HG02642 (cell line): ENCODE results near the gene CHCHD10.

Source experiments
- ATAC-seq: cut with Tn5 transposase; IDR thresholded peaks from one replicate; pipeline ENCODE4 v1.9.1; 2021; ENCODE audit warnings: mild to moderate bottlenecking; ENCODE audit not compliant: unreplicated experiment, poor library complexity

Gene CHCHD10

DNA sequence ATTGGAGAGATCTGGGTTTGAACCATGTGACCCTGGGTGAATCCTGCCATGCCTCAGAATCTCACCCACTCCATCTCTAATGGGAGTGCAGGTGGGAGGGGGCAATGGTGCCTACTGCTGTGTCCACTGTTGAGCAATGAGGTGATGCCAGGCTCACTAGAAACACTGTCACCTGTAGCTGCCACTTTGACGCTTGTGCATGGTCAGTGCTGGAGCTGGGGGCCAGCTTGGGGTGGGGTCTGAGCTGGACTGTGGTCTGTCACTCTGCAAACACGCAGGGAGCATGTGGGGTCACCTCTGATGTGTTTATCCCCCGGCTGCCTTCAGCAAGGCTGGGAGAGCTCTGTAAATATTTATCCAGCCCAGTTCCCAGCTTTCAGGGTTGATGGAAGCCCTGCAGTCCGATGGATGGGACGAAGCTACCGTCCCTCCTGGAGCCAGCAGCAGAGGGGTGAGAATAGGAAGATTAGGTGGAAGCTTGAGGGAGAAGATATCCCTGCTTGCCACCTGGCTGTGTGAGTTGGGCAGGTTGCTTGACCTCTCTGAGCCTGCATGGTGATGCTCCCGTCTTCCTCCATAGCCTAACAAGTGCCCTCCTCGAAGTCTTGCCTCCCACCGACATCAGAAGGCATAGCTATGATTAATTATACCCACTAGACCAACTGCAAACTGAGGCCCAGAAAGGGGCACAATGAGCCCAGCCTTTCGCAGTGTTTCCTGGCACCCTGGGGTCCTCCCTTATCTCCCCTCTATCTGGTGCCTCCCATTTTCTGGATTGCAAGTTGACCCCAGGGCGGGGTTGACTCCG lies 6.5 kb upstream of the CHCHD10 start:
- no peak for ATAC-seq

DNA sequence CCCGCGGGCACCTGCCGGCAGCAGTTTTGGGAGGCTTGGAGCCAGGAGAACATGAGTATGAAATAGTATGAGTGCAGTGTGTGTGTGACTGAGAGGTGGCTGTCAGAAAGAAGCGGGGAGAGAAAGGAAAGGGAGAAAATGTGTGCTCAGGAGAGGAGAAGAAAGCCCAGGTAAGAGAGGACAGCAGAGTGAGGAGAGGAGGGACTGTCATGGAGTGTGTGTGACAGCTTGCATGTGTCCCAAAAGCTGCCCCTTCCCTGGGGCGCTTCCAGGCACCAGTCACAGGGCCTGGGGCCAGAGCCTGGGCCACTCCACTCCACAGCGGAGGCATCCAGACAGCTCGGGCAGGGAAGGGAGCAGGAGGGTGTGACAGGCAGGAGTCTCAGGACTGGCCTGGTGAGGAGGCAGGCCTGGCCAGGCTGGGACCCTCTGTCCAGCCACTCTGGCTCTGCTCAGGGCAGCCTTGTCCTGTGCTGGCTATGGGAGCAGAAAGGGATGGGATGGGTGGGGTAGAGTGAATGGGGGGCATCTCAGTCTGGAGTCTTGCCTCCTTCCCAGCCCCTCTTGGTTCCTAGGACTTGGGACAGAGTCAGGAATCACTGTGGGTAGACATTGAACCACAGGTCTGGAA lies 5.8 kb upstream of the CHCHD10 start:
- no peak for ATAC-seq

DNA sequence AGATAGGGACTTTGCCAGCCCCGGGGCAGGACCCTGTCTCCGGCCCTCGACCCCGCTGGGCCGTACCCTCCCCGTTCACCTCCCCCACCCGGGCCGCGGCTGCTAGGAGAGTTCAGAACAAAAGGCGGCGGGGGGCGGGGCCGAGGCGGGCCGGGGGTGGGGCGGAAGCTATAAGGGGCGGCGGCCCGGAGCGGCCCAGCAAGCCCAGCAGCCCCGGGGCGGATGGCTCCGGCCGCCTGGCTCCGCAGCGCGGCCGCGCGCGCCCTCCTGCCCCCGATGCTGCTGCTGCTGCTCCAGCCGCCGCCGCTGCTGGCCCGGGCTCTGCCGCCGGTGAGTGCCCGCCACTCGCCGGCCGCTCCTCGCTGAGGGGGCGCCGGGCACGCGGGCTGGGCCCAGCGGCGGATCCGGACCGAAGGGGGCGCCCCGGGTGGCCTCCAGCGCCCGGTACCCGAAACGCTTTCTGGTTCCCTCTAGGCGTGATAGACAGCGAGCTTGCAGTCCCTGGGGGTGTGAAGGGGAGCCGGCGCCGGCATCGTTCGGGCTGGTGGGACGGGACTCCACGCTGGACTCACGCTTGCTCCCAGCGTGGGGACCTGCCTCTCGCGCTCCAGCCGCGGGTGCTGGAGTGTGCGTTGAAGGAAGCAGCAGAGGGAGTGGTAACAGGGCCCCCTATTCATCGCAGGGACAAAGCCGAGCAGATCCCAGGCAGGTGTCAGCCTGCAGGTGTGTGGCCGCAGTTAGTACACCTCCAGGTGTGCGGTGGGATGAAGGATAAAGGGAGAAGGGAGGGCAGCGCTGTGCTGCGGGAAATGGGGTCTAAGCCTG lies 5.1 kb upstream of the CHCHD10 start, which contains the start of gene MMP11:
MMP11 (plus strand) TSS at position 201 of the 825 bp plus-strand sequence; CDS start at position 223, 22 bp downstream.
- ATAC-seq = no peak

DNA sequence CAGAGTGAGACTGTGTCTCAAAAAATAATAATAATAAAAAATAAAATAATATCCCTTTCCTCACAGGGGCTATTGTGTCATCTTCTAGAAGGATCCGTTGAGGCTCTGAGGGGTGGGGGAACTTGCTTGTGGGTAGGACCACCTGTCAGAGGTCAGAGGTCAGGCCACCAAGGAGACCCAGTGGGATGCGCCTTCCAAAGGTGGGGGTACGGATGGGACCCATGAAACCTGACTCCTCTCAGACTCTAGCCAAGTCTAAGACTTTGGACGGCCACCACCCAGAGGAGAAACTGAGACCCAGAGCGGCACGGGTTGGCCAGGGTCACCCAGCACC lies 4.5 kb upstream of the CHCHD10 start:
- no peak for ATAC-seq

DNA sequence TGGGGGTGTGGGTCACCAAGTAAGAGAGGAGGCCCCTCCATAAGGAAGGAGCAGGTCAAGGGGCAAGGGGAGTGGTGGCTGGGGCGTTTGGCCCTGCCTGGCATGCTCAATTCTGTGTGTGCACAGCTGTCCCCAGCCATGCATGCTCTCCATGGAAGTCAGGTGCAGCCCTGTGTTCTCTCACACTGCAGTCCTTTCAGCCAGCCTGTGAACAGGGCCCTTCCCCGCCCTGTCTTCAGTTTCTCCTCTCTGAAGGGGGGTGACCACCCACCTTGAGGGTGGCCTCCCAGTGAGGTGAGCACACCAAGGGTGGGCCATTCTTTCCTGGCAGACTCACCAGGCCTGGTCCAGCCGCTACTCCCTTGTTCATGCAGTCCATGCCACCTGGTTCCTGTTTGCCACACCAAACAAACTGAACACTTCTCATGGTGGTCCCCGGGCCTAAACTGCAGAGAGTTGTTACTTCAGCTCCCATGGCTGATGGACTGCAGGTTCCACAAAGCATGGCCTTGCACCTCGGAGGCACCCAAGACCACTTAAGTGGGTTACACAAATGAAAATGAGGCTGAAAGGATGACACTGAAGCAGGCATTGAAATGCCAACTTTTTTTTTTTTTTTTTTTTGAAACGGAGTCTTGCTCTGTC lies 1.7 kb upstream of the CHCHD10 start:
- no peak for ATAC-seq

DNA sequence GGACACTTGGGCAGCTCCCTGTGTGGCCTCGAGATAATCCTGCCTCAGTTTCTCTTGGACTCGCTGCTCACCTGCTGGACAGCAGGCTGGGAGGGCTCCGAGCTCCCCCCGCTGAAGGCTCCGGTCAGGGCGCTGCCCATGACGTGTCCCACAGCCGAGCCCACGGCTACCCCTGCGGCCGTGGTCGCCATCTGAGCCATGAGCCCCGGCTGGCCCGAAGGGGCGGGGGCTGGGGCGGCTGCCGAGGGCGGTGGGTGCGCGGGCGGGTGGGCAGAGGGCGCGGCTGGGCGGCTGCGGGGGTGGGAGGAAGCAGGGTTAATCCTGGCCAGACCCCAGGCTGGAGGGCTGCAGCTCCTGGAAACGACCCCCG lies 484 bp downstream of the CHCHD10 start:
- ATAC-seq = no peak

DNA sequence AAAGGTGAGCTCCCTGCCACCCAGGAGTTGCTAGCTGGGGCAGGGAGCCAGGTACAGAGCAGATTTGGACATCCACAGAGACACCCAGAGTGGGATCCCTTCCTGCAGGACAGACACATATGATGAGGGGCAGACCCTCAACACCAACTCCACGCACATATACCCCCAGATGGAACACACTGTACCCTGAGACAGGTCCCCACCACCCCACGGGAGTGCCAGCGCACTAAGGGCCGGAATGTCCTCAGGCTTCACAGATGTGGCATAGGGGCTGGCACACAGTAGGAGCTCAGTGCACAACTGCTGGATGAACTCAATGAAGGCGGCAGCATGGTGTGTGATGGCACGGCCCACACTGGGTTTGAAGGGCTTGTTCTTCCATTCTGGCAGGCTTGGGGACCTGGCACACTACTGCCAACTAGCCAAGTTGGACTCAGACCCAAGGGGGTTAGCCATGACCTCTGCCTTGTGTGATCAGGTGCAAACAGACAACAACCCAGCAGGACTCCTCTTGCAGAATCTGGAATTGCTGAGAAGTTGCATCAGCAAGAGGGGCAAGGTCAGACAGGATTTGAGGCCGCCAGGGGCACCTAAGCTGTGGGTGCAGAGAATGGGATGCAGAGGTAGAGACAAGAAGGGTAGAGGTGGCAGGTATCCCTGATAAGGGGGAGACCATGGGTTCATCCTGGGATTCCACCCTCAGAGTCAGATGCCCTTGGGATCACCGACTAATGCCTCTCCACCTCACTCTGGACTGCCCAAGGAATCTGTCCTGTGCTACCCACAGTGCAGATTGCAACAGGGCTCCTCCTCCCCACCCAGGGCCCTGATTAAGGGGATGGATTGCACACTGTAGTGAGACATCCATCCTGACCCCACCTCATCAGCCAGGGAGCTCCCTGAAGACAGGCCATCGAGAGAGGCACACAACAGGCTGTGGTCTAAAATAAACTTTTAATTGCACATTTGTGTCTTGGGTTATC lies 2.6 kb downstream of the CHCHD10 start:
- ATAC-seq = no peak

DNA sequence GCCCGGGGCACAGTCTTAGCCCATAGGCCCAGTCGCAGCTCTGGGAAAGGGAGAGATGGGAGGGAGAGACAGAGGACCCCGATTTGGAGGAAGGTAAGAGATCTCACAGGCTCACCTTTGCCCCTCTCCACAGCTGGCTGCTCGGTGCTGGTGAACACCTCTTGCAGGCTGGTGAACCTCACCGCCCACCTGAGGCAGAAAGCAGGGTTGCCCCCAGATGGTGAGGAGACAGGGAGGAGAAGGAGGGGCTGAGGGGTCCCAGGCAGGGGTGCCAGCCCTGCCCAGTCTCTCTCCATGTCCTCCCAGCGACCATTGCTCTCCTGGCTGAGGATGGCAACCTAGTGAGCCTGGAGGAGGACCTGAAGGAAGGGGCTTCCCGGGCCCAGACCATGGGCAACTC lies 3.8 kb downstream of the CHCHD10 start:
- no peak for ATAC-seq

DNA sequence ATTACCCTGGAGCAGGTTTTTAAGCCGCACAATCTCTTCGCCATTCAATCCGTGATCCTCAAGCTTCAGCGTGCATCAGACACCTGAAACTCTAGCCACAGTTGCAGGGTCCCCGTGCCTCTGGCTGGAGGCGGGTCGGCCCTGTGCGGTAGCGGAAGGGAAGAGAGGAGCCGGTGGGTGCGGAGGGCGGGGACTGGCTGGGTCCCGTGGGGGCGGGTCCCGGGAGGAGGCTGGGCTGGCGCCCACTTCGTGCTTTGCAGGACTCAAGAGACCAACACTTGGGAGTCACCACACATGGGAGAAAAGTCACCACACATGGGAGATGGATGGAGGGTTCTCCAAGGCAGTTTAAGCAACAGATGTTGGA lies 4.2 kb downstream of the CHCHD10 start:
- ATAC-seq = no peak

DNA sequence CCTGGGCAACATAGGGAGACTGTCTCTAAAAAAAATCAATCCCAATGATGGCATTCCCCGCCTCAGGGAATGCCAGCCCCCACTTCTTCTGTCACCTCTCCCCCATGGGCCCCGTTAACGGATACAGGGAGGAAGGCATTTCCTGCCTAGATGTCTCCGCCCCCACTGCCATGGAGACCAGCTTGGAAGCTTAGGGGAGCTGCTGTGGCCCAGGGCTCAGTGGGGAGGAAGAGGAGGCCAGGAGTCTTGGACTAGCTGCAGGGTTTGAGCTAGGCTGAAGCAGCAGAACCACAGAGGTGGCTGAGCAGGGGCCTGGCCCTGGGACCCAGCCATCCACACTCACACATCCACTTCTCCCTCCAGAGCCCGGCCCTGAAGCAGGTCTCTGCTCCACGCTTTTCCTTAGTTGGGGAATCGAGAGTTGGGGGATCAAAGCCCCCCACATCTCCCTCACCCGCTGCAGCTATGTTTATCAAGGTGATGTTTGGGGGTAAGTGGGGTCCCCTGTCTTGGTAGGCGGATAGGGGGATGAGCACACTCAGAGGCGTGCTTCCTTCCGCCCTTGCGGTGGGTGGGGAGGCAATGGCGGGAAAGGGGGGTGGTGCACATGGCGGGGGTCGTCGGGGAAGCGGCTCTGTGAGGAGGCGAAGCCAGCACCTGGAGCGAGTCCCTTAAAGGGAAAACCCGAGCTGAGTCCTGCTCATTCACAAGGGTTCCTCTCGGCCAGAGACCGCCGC lies 4.8 kb downstream of the CHCHD10 start, which contains the start of gene C22orf15:
C22orf15 (plus strand) TSS at position 149 of the 737 bp plus-strand sequence; CDS start at position 466, 317 bp downstream.
- ATAC-seq = no peak

DNA sequence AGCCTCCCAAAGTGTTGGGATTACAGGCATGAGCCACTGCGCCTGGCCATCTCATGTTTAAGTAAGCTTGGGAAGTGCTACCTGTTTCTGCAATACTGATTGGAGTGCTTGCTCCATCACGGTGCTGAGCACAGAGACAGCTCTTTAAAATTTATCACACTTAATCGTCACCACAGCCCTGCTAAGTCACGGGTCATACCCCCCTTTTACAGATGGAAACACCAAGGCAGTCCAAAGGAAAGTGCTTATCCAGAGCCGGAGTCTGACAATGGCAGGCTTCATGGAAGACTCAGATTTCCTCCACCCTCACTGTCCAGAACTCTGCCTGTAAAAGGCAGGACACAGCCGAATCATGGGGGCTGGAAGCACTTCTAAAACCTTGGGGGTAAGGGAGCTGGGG lies 7.7 kb downstream of the CHCHD10 start:
- ATAC-seq = no peak

DNA sequence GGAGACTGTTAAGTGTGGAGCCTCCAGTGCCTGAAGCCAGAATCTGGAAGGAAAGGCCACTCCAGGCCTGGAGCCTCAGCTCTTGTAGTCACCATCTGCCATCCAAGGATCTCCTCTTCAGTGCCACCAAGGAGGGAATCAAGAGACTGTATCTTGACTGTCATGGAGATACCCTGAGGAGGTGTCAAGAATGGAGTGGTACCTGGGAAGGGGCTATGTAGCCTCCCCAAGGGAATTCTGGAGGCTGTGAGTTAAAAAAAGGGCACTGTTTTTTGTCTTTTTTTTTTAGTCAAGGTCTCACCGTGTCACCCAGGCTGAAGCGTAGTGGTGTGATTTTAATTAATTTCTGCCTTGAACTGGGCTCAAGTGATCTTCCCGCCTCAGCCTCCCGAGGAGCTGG lies 8.2 kb downstream of the CHCHD10 start:
- ATAC-seq = no peak

DNA sequence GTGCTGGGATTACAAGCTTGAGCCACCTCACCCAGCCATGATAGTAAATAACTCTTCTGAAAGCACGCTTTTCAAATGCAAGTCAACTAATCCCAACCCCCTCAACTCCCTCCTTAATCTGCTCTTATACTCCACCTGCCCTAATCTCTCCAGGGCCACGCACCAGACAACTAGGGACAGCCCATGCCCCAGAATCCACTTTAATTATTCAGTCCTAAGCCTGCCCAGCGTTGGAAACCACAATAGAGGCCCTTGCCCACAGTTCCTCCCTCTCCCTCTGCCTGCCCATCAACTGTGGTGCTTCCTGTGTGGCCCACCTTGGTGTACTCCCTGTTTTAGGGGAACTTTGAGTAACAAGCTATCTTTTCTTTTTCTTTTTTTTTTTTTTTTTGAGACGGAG lies 10.9 kb downstream of the CHCHD10 start:
- ATAC-seq = no peak

DNA sequence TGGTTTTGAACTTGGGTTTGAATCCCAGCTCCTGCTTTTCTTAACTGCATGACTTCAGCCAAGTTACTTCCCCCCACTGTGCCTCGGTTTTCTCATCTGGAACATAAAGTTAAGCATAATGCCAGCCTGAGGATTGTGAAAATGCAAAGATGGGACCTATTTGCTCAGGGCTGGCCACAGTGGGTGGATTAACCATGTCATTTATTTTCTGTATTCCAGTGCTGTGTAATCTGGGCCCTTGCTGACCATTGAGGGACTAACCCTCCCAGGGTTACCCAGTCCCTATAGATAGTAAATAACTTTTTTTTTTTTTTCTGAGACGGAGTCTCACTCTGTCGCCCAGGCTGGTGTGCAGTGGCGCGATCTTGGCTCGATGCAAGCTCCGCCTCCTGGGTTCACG lies 12.1 kb downstream of the CHCHD10 start:
- no peak for ATAC-seq

DNA sequence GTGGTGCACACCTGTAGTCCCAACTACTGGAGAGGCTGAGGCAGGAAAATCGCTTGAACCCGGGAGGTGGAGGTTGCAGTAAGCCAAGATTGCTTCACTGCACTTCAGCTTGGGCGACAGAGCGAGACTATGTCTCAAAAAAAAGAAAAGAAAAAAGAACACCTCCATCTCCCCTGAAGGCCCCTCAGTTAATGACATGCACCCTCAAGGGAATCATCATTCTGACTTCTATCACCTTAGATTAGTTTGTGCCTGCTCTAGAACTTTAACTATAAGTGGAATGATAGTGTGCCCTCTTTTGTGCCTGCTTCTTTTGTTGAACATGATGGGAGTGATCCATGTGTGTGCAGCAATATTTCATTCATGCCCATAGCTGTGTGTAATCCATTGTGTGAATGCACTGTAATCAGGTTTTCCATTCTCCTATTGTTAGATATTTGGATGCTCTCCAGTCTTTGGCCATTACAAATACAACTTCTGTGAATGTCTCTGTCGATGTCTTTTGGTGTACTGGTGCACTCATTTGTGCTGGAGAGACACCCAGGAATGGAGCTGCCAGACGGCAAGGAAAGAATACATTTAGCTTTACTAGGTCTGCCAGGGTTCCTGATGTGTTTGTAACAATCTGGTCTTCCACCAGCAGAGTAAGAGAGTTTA lies 12.7 kb downstream of the CHCHD10 start:
- no peak for ATAC-seq

DNA sequence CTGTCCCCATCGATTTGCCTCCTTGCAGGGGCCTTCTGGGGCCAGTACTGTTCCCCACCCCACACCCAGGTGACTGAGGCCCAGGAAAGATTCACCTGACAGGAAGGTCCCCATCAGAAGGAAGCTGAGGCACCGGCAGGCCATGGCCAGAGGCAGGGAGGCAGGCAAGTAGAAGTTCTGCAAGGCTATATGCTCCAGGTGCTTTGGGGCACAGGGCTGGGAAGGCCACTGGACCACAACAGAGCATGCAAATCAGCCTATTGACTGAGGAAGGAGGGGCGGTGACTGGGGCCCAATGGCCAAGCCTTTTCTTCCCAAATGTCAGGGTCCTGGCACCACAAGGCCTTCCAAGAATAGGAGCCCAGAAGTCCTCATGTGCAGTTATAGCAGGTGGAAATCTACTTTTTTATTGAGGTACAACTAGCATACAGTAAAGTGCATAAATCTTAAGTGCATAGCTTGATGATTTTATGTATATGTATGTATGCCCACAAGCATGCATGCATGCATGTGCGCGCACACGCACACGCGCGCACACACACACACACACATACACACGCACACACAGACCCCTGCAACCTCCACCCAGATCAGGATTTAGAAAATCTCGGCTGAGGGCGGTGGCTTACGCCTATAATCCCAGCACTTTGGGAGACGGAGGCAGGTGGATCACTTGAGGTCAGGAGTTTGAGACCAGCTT lies 13.4 kb downstream of the CHCHD10 start, which contains the start of gene VPREB3:
VPREB3 (minus strand) TSS at position 206 of the 700 bp plus-strand sequence; CDS start at position 144, 62 bp downstream.
- no peak for ATAC-seq

DNA sequence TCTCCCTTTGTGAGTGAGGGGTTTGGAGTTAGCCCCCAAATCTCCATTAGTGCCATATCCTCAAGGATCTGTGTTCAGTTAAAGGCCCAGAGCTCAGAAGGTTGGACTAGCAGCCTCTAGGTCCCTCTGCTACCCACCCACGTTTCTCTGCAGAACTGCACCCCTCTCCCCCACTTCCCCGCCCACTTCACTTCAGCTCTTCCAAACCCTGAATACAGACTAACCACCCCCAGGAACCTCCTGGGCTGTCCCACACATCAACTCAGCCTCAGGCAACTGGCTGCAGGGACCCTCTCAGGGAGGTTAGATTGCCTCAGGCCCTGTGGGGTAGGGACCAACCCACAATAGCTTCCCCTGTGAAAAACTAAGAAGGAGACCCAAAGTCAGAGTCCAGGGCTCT lies 14.4 kb downstream of the CHCHD10 start:
- ATAC-seq = no peak

DNA sequence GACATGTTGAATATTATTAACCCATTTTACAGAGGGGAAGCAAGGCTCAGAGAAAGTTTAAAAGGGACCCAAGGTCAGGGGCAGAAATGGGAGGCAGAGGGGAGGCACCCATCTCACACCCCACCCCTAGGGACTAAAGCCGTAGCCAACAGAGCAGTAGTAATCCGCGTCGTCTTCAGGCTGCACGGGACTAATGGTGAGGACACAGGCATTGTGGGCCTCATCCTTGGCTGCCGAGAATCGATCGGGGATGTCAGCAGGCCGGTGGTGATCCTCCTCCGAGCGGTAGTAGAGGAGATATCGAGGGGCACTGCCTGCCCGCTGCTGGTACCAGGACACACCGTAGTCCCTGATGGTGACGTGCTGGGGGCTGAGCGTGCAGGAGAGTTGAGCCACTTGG lies 15.0 kb downstream of the CHCHD10 start:
- ATAC-seq = no peak
